A549 treated with RU486 at 1 μM for 4 hours (cell line): ENCODE measurements around the gene LIN7A. TPM values are rescaled to one million over a fixed set of nuclear protein-coding genes. Genes with fewer than 3 reads are reported as not detected.

Experiments
- total RNA-seq: library from RNA; stranded (reverse); fragments of 200-300 nt; extraction: Qiagen RNA extraction; gene quantifications from 5 replicates; pipeline ENCODE4 v1.2.3, GENCODE V29; 2022; ENCODE audit warnings: low read depth

LIN7A gene
- 0.37 to 0.70 TPM (median 0.51 TPM) in 5 replicates for total RNA-seq

GRCh38 chr12:80937391-80938238 is at the start of gene LIN7A:
Gene LIN7A (minus strand): TSS chr12:80937934. CDS start chr12:80937722, 212 bp downstream.

Other genes starting within 250 kb of the LIN7A start
- not detected in 5 replicates for gene MYF6, start 230.3 kb downstream of the LIN7A start, total RNA-seq
- gene MYF5, start 221.0 kb downstream of the LIN7A start, total RNA-seq: not detected in 5 replicates
- not detected in 5 replicates for gene ACSS3, start 140.1 kb upstream of the LIN7A start, total RNA-seq